Cardiac fibroblast (primary cell): ENCODE data around the gene MRPS10.
A peak's percentile ranks its signal among the peaks of the same experiment; 100 is the strongest.

Source experiments
- DNase-seq, 2 donors: peaks; one replicate each; pipeline versions ENCODE4 v3.0.0 to v3.0.0-alpha.2; 2010; ENCODE audit warnings: low read depth in 2 of 2
- H3K4me3 ChIP-seq, 2 donors: replicated peaks in 1 of 2; 1 replicate in 1 of 2; 2 replicates in 1 of 2; pipeline ENCODE4 v1.5.1; 2011; ENCODE audit warnings: low read depth in 2 of 2, low read length in 2 of 2, mild to moderate bottlenecking in 2 of 2, moderate library complexity in 1 of 2
- CTCF ChIP-seq: IDR thresholded peaks from one replicate; pipeline ENCODE4 v1.5.1; 2011; ENCODE audit warnings: low read depth, mild to moderate bottlenecking, low read length, inconsistent platforms

The MRPS10 gene

DNA sequence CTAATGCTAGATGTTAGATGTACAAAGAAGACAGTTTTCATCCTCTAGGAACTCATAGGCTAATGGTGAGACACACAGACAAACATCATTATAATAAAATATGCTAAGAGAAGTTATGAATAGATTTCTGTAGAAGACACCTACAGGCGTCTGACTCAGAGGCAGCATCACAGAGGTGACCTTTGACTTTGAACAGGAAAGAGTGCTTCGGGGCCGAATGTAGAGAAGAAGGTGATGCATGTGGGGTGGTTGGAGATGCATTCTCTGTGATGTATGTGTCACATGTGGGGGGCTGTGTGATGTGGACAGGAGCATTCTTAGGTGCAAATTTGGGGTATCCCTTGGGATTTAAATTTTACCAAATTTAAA lies 37.7 kb downstream of the MRPS10 start:
- DNase-seq, result no peak

GRCh38 chr6:42179261-42179944 lies 38.3 kb downstream of the MRPS10 start:
- no peak overlapping the region for H3K4me3 ChIP-seq
- no peak for DNase-seq
- TF ChIP-seq CTCF, result no peak

More for the DNA sequence above, 37.7 kb downstream of the MRPS10 start:
- H3K4me3 ChIP-seq, result no peak overlapping the region
- no peak for TF ChIP-seq CTCF

- no peak for TF ChIP-seq CTCF
- H3K4me3 ChIP-seq, result no peak overlapping the region
- no peak for DNase-seq
Measured at GRCh38 chr6:42177514-42178364, 39.9 kb downstream of the MRPS10 start.

GRCh38 chr6:42176981-42177380 lies 40.7 kb downstream of the MRPS10 start:
- no peak for DNase-seq
- TF ChIP-seq CTCF, result no peak

GRCh38 chr6:42175860-42176259 lies 41.8 kb downstream of the MRPS10 start:
- peak; percentile 28 for TF ChIP-seq CTCF
- DNase-seq, result peak in 1 of 2 donors; percentile 24
- no peak overlapping the region for H3K4me3 ChIP-seq

More at GRCh38 chr6:42176981-42177380, 40.7 kb downstream of the MRPS10 start:
- H3K4me3 ChIP-seq, result no peak overlapping the region

DNA sequence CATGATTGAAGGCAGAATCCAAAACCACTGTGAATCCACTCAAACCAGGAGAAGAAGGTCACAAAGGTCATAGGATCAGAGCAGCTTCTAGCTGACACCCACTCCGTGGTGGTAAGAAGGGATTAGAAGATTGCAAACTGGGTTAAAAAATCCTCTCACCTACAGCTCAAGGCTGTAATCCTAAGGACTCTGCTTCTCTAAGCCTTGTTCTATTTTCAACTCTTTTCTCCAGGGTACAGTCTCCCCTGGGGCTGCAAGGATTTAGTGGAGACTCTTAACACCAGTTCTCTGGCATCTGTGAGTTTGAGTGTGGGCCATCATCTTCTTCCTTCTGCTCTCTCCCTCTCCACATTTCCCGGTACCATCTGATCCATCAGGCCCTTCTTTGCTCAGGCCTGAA lies 44.6 kb downstream of the MRPS10 start, which contains the start of gene GUCA1A:
TSS of gene GUCA1A (plus strand) at position 264 of the 400 bp plus-strand sequence. CDS start 250 bp downstream, outside the sequence.
- no peak for TF ChIP-seq CTCF
- DNase-seq, result no peak
- H3K4me3 ChIP-seq, result no peak within 1 kb of the TSS
